Keratinocyte (primary cell): ENCODE results near the gene AUP1. TPM values are rescaled to one million over a fixed set of nuclear protein-coding genes. Genes with fewer than 3 reads are reported as not detected.

Experiments used
- DNase-seq: peaks from one replicate; pipeline ENCODE4 v3.0.0-alpha.2; 2011; ENCODE audit warnings: low read depth, missing footprints, low spot score
- FAIRE-seq: peaks from 2 replicates; lab custom pipeline; 2011; peaks lifted over from hg19 to GRCh38; lab: Jason Lieb, UNC
- H2AFZ ChIP-seq: 2 replicates; pipeline ENCODE4 v1.6.0; 2012; ENCODE audit warnings: low read length, control low read depth, inconsistent platforms; ENCODE audit not compliant: control insufficient read depth
- H3K27ac ChIP-seq: 2 replicates; pipeline ENCODE4 v1.5.1; 2011; ENCODE audit warnings: low read length; ENCODE audit not compliant: control insufficient read depth, insufficient read depth
- H3K27me3 ChIP-seq: 3 replicates; pipeline ENCODE4 v1.6.0; 2011; ENCODE audit warnings: low read length; ENCODE audit not compliant: control insufficient read depth, insufficient read depth; ENCODE audit errors: extremely low read depth
- H3K36me3 ChIP-seq, 2 experiments: 2 replicates in 1 of 2; 3 replicates in 1 of 2; pipeline ENCODE4 v1.5.1; 2011; ENCODE audit warnings: low read length in 2 of 2, mild to moderate bottlenecking in 1 of 2; ENCODE audit not compliant: control insufficient read depth in 2 of 2, insufficient read depth in 2 of 2; ENCODE audit errors: extremely low read depth in 1 of 2
- H3K4me1 ChIP-seq: 3 replicates; pipeline ENCODE4 v1.5.1; 2011; ENCODE audit warnings: low read length; ENCODE audit not compliant: control insufficient read depth, insufficient read depth; ENCODE audit errors: extremely low read depth
- H3K4me2 ChIP-seq: 3 replicates; pipeline ENCODE4 v1.6.0; 2011; ENCODE audit warnings: low read depth, low read length; ENCODE audit not compliant: control insufficient read depth, insufficient read depth; ENCODE audit errors: extremely low read depth
- H3K4me3 ChIP-seq, 3 experiments: fragments of 200-600 bp in 1 of 3; sonication (generic) in 1 of 3; 2 replicates in 2 of 3; 3 replicates in 1 of 3; pipeline ENCODE4 v1.5.1; 2011 to 2016; ENCODE audit warnings: low read length in 3 of 3, mild to moderate bottlenecking in 3 of 3, control low read depth in 2 of 3, inconsistent platforms in 1 of 3, low read depth in 1 of 3, mixed read lengths in 1 of 3, mixed run types in 1 of 3, moderate library complexity in 1 of 3; ENCODE audit not compliant: control insufficient read depth in 2 of 3, insufficient read depth in 2 of 3; ENCODE audit errors: extremely low read depth in 1 of 3
- H3K79me2 ChIP-seq: 2 replicates; pipeline ENCODE4 v1.6.0; 2012; ENCODE audit warnings: low read length; ENCODE audit not compliant: control insufficient read depth, insufficient read depth
- H3K9ac ChIP-seq: 3 replicates; pipeline ENCODE4 v1.6.0; 2011; ENCODE audit warnings: low read length; ENCODE audit not compliant: control insufficient read depth, insufficient read depth; ENCODE audit errors: extremely low read depth
- H3K9me1 ChIP-seq: 3 replicates; pipeline ENCODE4 v1.6.0; 2011; ENCODE audit warnings: low read length; ENCODE audit not compliant: control insufficient read depth, insufficient read depth; ENCODE audit errors: extremely low read depth
- H3K9me3 ChIP-seq: 2 replicates; pipeline ENCODE4 v1.5.1; 2012; ENCODE audit warnings: low read depth, low read length; ENCODE audit not compliant: control insufficient read depth
- H4K20me1 ChIP-seq: 3 replicates; pipeline ENCODE4 v1.6.0; 2011; ENCODE audit warnings: low read length; ENCODE audit not compliant: control insufficient read depth, insufficient read depth; ENCODE audit errors: extremely low read depth
- EZH2 ChIP-seq: IDR thresholded peaks from one replicate; pipeline ENCODE4 v1.6.1; 2012; ENCODE audit warnings: inconsistent platforms, mild to moderate bottlenecking, low read length, moderate library complexity
- dilution Hi-C: fragments of 300-500 bp; cut with MboI; formaldehyde crosslinking; loops from one replicate; pipeline ENCODE4 v1.7.0; 2020; ENCODE audit warnings: low sequenced_read_pairs; ENCODE audit not compliant: extremely low pct_ligation_motif_present
- polyA plus RNA-seq, 5 experiments: library from polyadenylated mRNA; depleted of rRNA in 3 of 5; stranded (reverse) in 3 of 5; stranded (forward) in 1 of 5; unstranded in 1 of 5; fragments of >200 nt; gene quantifications; 1 replicate in 1 of 5; 2 replicates in 3 of 5; 3 replicates in 1 of 5; pipeline versions ENCODE4 v1.2.1 to v1.2.3, GENCODE V29; 2011 to 2012; ENCODE audit warnings: missing spikeins in 2 of 5, low read depth in 1 of 5, low replicate concordance in 1 of 5
- TF ChIP-seq, protein P1 (sequence below), 3 experiments: IDR thresholded peaks in 1 of 3; conservative IDR thresholded peaks in 1 of 3; optimal IDR thresholded peaks in 1 of 3; 2 replicates in 2 of 3; 3 replicates in 1 of 3; pipeline versions ENCODE3 to v1.5.1; 2011; ENCODE audit warnings: low read length in 3 of 3, mild to moderate bottlenecking in 3 of 3, moderate library complexity in 2 of 3, control low read depth in 1 of 3, inconsistent platforms in 1 of 3; ENCODE audit not compliant: insufficient read depth in 2 of 3; ENCODE audit errors: extremely low read depth in 1 of 3

Gene AUP1
- polyA plus RNA-seq, 1 donor (not counting 4 experiments of a cell fraction or from before 2014, with no cell fraction given), result 94.9 TPM

DNA sequence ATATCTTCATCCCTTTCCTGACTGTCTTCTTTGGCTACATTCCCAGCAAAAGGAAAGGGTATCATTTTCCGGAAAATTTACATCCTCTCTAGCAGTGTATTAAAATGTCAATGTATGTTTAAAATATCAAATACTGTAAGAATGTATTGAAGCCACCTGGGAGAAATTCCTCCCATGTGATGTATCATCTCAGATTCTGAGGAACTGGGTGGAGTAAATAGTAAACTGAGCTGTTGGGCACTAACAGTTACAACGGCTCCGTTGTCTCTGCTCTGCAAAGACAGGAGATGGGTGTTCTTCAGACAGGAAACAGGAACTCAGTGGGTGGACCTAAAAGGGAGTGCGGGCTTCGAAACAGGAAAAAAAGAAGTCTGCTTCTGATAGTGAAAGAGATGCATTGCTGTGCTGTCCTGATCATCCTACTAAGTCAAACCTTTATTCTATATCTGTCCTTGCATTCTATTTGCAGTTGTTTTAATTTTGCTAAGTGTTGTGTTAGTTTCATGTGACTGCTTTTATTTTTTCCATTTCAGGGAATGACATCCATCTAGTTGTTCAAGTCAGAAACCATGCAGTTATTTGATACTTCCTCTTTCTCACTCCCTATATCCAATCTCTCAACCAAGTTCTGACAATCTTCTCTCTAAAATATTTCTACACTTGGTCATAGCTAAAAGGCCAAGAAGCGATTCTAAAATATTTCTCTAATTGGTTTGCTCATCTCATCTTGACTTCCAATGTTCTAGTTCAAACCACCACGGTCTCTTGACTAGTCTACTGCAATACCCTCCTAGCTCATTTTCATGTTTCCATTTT lies 44.4 kb upstream of the AUP1 start:
- H3K9ac ChIP-seq, result no peak overlapping the region
- FAIRE-seq, result peak; percentile 73

DNA sequence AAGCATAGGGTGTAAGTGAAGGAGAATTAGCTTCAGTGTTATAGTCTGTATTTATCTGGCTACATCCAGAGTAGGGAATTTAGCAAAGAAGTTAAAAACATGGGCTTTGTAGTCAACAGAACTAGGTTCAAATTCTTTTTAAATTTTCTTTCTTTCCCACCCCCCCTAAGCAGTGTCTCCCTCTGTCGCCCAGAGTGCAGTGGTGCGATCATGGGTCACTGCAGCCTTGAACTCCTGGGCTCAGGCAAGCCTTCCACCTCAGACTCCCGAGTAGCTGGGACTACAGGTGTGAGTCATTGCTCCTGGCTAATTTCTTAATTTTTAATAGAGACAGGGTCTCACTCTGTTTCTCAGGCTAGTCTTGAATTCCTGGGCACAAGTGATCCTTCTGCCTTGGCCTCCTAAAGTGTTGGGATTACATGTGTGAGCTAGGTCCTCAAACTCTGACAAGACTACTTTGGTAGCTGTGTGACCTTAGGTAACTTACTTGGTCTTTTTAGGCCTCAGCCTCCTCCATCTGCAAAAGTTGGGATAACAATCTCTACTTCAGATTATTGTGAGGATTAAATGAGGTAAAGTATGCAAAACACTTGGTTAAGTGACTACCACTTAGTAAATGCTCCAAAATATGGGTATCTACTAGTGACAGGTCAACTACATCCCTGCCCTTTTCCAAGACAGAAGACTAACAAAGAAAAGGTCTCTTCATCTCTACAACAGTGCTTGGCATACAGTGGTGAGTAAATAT lies 42.8 kb upstream of the AUP1 start:
- H3K9ac ChIP-seq, result no peak overlapping the region
- peaks cover 28% of the 10 kb centered on the region for H3K4me1 ChIP-seq
- H4K20me1 ChIP-seq, result no peaks in the 10 kb centered on the region
- H2AFZ ChIP-seq, result no peak overlapping the region
- H3K9me3 ChIP-seq, result no peaks in the 10 kb centered on the region
- H3K4me2 ChIP-seq, result no peak overlapping the region
- H3K79me2 ChIP-seq, result no peaks in the 10 kb centered on the region
- no peaks in the 10 kb centered on the region for H3K27me3 ChIP-seq
- no peak overlapping the region for H3K4me3 ChIP-seq
- FAIRE-seq, result no peak
- H3K27ac ChIP-seq, result no peak overlapping the region
- TF ChIP-seq, protein P1, sequence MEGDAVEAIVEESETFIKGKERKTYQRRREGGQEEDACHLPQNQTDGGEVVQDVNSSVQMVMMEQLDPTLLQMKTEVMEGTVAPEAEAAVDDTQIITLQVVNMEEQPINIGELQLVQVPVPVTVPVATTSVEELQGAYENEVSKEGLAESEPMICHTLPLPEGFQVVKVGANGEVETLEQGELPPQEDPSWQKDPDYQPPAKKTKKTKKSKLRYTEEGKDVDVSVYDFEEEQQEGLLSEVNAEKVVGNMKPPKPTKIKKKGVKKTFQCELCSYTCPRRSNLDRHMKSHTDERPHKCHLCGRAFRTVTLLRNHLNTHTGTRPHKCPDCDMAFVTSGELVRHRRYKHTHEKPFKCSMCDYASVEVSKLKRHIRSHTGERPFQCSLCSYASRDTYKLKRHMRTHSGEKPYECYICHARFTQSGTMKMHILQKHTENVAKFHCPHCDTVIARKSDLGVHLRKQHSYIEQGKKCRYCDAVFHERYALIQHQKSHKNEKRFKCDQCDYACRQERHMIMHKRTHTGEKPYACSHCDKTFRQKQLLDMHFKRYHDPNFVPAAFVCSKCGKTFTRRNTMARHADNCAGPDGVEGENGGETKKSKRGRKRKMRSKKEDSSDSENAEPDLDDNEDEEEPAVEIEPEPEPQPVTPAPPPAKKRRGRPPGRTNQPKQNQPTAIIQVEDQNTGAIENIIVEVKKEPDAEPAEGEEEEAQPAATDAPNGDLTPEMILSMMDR (optimal IDR thresholded peaks at IDR 0.05 in 1 of 3, IDR thresholded peaks at IDR 0.05 in 1 of 3, conservative IDR thresholded peaks at IDR 0.05 in 1 of 3; ENCODE audit: extremely low read depth in 1 of 3, insufficient read depth in 2 of 3, low read length in 3 of 3), result peak in 1 of 3 experiments; percentile 3
- TF ChIP-seq EZH2, result no peak
- dilution Hi-C loops, result no loop called here
- H3K36me3 ChIP-seq, result no peaks in the 10 kb centered on the region
- H3K9me1 ChIP-seq, result no peaks in the 10 kb centered on the region
- no peak for DNase-seq

More for the DNA sequence above, 44.4 kb upstream of the AUP1 start:
- dilution Hi-C loops, result no loop called here
- no peaks in the 10 kb centered on the region for H3K27me3 ChIP-seq
- peak overlapping the region in 2 of 3 experiments; percentile 7 to 24 for H3K4me3 ChIP-seq
- H4K20me1 ChIP-seq, result no peaks in the 10 kb centered on the region
- no peaks in the 10 kb centered on the region for H3K9me1 ChIP-seq
- H3K4me1 ChIP-seq, result peaks cover 12% of the 10 kb centered on the region
- H3K36me3 ChIP-seq, result no peaks in the 10 kb centered on the region
- H3K4me2 ChIP-seq, result peak overlapping the region; percentile 46
- H3K27ac ChIP-seq, result no peak overlapping the region
- peak overlapping the region; percentile 64 for H2AFZ ChIP-seq
- H3K9me3 ChIP-seq, result no peaks in the 10 kb centered on the region
- H3K79me2 ChIP-seq, result no peaks in the 10 kb centered on the region
- TF ChIP-seq EZH2, result no peak
- TF ChIP-seq, protein P1 (optimal IDR thresholded peaks at IDR 0.05 in 1 of 3, IDR thresholded peaks at IDR 0.05 in 1 of 3, conservative IDR thresholded peaks at IDR 0.05 in 1 of 3; ENCODE audit: extremely low read depth in 1 of 3, insufficient read depth in 2 of 3, low read length in 3 of 3), result no peak
- DNase-seq, result peak; percentile 50
